ENCODE measurements around the gene PAX8.
A peak's percentile ranks its signal among the peaks of the same experiment; 100 is the strongest.

Gene PAX8

DNA sequence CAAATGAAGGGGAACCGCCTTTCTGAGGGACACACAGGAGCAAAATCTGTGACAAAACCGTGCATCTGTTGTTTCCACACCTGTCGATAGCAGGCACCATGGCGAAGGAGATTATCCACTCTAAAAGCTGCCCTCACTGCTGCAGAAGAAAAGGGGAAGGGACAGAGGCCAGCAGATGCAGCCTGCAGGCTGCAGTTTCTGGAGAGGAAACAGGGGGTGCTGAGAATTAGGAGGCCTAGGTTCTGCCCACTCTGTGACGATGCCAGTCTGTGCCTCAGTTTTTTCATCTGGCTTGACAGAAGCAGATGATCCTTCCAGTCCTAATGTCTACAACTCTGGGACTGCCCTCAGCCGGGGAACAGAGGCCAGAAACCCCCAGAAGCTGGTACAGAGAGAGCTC lies 17.7 kb downstream of the PAX8 start:
- H3K9me3 ChIP-seq (ENCODE audit: control insufficient read depth, low read length) = no peaks in the 10 kb centered on the region
- no peaks in the 10 kb centered on the region for H3K27me3 ChIP-seq (replicated peaks; ENCODE audit: control insufficient read depth, insufficient read depth, low read length)
- no peak overlapping the region for H3K4me3 ChIP-seq (ENCODE audit: low read length)
- no peak overlapping the region for H3K9ac ChIP-seq (ENCODE audit: low read length)
- no peak for DNase-seq (ENCODE audit: low read depth)
- peaks cover 7% of the 10 kb centered on the region for H3K36me3 ChIP-seq (ENCODE audit: control insufficient read depth, insufficient read depth, low read length, severe bottlenecking)
- H3K4me1 ChIP-seq (ENCODE audit: control insufficient read depth, insufficient read depth, low read length) = peaks cover 4% of the 10 kb centered on the region

DNA sequence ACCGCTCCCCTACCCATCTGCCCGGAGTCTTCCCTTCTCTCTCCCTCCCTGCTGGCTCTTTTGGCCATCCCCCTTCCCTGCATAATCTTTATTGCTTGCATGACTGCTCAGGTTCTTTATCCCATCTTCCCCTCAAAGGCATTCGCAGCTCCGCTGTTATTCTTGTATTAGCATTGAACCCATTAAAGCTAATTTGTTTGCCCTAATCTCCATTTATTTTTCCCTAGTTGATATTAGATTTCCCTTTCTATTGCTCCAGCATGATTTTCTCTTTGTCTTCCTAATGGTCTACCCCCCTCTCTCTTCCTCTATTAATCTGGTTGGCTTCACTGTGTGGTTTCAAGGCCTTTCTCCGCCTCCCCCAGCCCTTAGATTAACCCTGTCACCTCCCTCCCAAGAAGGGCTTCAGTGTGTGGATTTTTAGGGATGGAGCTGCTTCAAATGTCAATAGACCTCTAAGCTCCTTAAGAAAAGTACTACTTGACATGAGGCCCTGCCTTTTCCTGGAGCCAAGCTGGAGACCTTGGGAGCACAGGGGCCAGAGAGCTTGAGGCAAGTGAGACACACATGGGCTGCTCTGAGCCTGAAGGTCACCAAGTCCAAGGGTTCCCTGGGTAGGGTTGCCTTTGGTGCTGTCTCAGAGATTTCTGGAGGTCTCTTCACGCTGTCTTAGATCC lies 20.1 kb downstream of the PAX8 start:
- Histone ChIP-seq H3K36me3 (ENCODE audit: control insufficient read depth, insufficient read depth, low read length, severe bottlenecking) (no peaks in the 10 kb centered on the region), H3K4me3 (ENCODE audit: low read length) (no peak overlapping the region), H3K4me1 (ENCODE audit: control insufficient read depth, insufficient read depth, low read length) (peaks cover 4% of the 10 kb centered on the region), H3K27me3 (replicated peaks; ENCODE audit: control insufficient read depth, insufficient read depth, low read length) (no peaks in the 10 kb centered on the region), H3K9ac (ENCODE audit: low read length) (no peak overlapping the region), H3K9me3 (ENCODE audit: control insufficient read depth, low read length) (no peaks in the 10 kb centered on the region)
- DNase-seq (ENCODE audit: low read depth) = no peak

DNA sequence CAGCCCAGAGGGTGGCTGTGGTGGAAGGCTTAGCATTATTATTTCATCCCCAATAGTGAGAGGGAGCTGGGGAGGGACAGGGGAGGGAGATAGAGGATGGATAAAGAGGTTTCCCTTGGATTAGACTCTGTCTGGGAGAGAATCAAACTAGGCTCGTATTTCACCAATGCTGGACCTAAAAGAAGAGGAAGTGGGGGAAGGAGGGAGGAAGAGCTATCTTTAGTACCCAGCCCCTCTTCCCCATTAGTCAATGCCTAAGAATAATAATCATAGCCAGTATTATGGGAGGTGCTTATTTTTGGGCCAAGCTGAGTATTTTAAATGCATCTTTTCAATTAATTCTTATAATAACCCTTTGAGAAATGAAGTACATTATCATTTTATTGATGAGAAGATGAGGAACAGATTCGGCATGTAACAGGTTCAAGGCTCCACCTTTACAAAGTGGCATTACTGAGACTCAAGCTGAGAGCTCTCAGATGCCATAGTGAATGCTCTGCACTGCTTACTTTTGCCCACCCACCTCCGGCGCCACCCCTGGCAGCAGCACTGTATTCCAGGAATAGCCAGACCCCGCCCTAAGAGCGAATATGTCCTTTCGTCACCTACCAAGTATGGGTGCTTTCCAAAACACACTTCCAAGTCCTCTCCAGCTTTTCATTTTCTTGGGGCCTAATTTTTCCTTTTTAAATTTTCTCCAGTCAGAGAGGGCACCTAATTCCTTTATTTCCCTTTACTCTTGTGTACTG lies 21.0 kb downstream of the PAX8 start:
- H3K36me3 ChIP-seq (ENCODE audit: control insufficient read depth, insufficient read depth, low read length, severe bottlenecking) = no peaks in the 10 kb centered on the region
- H3K27me3 ChIP-seq (replicated peaks; ENCODE audit: control insufficient read depth, insufficient read depth, low read length) = no peaks in the 10 kb centered on the region
- no peaks in the 10 kb centered on the region for H3K4me1 ChIP-seq (ENCODE audit: control insufficient read depth, insufficient read depth, low read length)
- no peaks in the 10 kb centered on the region for H3K9me3 ChIP-seq (ENCODE audit: control insufficient read depth, low read length)
- H3K4me3 ChIP-seq (ENCODE audit: low read length) = no peak overlapping the region
- no peak for DNase-seq (ENCODE audit: low read depth)
- H3K9ac ChIP-seq (ENCODE audit: low read length) = no peak overlapping the region

DNA sequence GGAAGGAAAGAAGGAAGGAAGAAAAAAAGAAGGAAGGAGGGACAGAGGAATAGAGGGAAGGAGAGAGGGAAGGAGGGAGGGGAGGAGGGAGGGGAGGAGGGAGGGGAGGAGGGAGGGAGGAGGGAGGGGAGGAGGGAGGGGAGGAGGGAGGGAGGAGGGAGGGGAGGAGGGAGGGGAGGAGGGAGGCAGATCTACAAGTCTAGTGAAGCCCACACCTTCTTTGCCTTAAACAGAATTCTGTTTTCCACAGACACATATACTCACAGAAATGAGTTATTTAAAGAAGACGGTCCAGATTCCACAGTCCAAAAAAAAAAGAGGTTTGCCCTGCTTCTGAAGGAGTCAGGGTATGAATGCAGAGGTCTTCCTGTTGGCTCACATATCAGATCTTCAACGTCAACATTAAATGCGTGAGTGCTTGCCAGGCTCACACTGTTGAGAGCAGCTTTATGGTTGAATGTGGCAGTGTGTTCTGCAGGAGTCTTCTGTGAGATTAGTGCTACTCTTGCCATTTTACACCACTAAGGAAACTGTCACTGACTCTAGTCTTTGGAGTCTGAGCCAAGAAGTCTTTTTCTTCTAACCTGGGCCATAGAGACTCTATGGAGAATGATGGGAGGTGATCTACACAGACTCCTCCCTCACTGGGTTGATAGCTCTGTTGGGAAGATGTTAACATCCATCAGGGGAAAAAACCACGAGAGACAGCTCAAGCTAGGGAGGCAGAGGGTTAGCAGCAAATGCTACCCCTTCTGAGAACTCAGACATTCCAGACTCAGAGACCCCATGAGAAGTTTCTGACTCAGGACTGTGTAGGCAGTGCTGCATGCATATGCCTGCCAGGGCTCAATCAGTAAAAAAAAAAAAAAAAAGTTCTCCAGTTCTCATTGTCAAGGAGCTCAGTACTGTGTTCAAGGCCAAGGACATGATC lies 23.3 kb downstream of the PAX8 start:
- Histone ChIP-seq H3K4me3 (ENCODE audit: low read length) (no peak overlapping the region), H3K9me3 (ENCODE audit: control insufficient read depth, low read length) (no peaks in the 10 kb centered on the region), H3K4me1 (ENCODE audit: control insufficient read depth, insufficient read depth, low read length) (peaks cover 5% of the 10 kb centered on the region), H3K36me3 (ENCODE audit: control insufficient read depth, insufficient read depth, low read length, severe bottlenecking) (no peaks in the 10 kb centered on the region), H3K27me3 (replicated peaks; ENCODE audit: control insufficient read depth, insufficient read depth, low read length) (no peaks in the 10 kb centered on the region), H3K9ac (ENCODE audit: low read length) (no peak overlapping the region)
- DNase-seq (ENCODE audit: low read depth) = no peak

DNA sequence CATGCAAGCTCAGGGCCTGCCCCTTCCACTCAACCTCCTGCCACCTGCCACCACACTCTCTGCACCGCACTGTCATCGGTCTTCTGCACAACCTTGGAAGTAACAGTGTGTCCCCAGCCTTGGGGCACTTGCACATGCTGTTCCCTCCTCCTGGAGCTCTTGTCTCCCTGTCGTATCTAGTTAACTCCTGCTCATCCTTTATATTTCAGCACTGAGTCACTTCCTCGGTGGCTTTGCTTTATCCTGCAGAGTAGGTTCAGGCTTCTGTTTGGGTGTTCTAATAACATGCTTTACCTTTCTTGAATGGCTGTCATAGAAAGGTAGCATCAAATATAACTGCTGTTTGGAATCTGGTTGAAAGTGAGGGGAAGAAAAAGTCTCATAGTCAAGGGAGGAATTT lies 25.3 kb downstream of the PAX8 start:
- H3K27me3 ChIP-seq (replicated peaks; ENCODE audit: control insufficient read depth, insufficient read depth, low read length) = no peaks in the 10 kb centered on the region
- DNase-seq (ENCODE audit: low read depth) = no peak
- no peak overlapping the region for H3K4me3 ChIP-seq (ENCODE audit: low read length)
- no peaks in the 10 kb centered on the region for H3K9me3 ChIP-seq (ENCODE audit: control insufficient read depth, low read length)
- no peaks in the 10 kb centered on the region for H3K36me3 ChIP-seq (ENCODE audit: control insufficient read depth, insufficient read depth, low read length, severe bottlenecking)
- H3K4me1 ChIP-seq (ENCODE audit: control insufficient read depth, insufficient read depth, low read length) = peaks cover 9% of the 10 kb centered on the region
- H3K9ac ChIP-seq (ENCODE audit: low read length) = no peak overlapping the region

DNA sequence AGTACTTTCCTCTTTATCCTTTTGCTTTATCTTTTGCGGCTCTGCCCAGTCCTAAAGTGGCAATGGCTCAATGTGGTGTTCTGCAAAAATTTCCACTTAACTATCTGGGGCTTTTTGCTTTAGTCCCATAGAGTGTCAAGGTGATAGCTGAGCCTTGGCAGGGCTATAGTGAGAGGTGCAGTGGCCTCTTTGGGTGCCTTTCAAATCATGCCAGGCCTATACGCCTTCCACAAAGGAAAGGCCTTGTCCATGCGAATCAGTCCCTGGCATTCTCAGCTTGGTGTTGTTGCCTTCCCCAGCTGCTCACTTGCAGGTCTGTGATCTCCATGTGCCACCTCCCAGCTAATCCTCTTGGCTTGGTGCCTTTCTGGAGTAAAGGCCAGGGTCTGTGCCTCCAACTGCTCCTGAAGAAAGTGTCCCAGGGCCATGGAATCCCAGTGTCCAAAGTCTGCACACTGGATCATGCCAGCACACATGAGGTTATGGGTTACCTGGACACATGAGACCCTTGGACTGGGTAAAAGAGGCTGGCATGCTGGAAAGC lies 26.6 kb downstream of the PAX8 start:
- H3K9me3 ChIP-seq (ENCODE audit: control insufficient read depth, low read length) = no peaks in the 10 kb centered on the region
- no peak for DNase-seq (ENCODE audit: low read depth)
- no peaks in the 10 kb centered on the region for H3K36me3 ChIP-seq (ENCODE audit: control insufficient read depth, insufficient read depth, low read length, severe bottlenecking)
- no peak overlapping the region for H3K9ac ChIP-seq (ENCODE audit: low read length)
- no peak overlapping the region for H3K4me3 ChIP-seq (ENCODE audit: low read length)
- no peaks in the 10 kb centered on the region for H3K27me3 ChIP-seq (replicated peaks; ENCODE audit: control insufficient read depth, insufficient read depth, low read length)
- peaks cover 9% of the 10 kb centered on the region for H3K4me1 ChIP-seq (ENCODE audit: control insufficient read depth, insufficient read depth, low read length)

DNA sequence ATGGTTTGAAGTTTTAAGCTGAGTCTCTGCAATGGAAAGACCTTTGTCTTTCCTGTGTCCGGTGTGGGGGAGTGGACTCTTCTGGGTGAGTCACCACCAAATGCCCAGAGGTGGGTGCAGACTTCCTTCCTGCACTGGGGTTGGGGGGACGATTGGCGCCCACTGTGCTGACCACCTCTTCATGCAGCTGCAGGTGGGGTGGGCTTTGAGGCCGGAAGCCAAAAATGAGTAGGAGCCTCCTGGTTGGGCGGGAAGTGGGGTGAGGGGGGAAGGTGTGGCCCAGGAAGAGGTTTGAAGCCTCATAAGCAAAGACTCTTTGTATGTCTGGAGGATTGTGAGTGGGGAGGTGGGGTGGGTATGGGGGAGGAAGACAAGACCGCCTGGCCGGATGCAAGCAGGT lies 27.6 kb downstream of the PAX8 start:
- no peaks in the 10 kb centered on the region for H3K36me3 ChIP-seq (ENCODE audit: control insufficient read depth, insufficient read depth, low read length, severe bottlenecking)
- H3K27me3 ChIP-seq (replicated peaks; ENCODE audit: control insufficient read depth, insufficient read depth, low read length) = no peaks in the 10 kb centered on the region
- peaks cover 9% of the 10 kb centered on the region for H3K4me1 ChIP-seq (ENCODE audit: control insufficient read depth, insufficient read depth, low read length)
- no peaks in the 10 kb centered on the region for H3K9me3 ChIP-seq (ENCODE audit: control insufficient read depth, low read length)
- no peak overlapping the region for H3K4me3 ChIP-seq (ENCODE audit: low read length)
- DNase-seq (ENCODE audit: low read depth) = no peak
- no peak overlapping the region for H3K9ac ChIP-seq (ENCODE audit: low read length)

DNA sequence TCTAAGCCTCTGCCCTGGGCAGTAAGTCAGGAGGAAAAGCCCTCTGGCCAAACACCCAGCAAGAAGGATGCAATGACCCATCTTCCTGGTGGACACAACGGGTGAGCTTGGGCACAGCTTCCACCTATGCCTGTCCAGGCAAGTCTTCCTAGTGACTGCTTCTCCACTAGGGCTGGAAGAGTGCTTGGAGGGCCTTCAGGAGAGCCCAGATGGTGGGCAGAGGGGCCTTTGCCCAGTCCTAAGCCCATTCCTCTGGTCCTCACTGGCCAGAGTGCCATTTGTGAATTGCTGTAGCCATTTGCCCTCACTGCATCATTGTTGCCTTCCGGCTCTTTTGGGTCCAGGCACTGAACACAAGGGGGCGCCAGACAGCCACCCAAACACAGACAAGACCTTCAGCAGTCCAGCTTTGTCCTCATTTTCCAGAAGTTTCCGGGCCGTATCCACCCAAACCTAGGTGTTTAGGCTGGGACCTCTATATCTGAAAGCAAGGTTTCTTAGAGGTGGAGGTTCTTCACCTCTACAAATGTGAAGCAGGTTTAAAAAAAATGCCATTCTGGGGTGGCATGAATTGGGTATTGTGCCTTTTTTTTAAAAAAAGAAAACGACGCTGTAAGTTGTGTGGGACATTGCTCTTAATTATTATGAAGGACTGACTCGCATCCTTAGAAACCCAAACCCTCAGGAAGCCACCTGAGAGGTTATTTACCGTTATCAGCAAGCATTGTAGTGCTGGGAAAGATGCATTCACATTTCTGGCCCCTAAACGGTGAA lies 29.5 kb downstream of the PAX8 start:
- Histone ChIP-seq H3K4me1 (ENCODE audit: control insufficient read depth, insufficient read depth, low read length) (peaks cover 15% of the 10 kb centered on the region), H3K27me3 (replicated peaks; ENCODE audit: control insufficient read depth, insufficient read depth, low read length) (no peaks in the 10 kb centered on the region), H3K36me3 (ENCODE audit: control insufficient read depth, insufficient read depth, low read length, severe bottlenecking) (no peaks in the 10 kb centered on the region), H3K4me3 (ENCODE audit: low read length) (no peak overlapping the region), H3K9ac (ENCODE audit: low read length) (peak overlapping the region; percentile 47), H3K9me3 (ENCODE audit: control insufficient read depth, low read length) (no peaks in the 10 kb centered on the region)
- DNase-seq (ENCODE audit: low read depth) = peak; percentile 89

DNA sequence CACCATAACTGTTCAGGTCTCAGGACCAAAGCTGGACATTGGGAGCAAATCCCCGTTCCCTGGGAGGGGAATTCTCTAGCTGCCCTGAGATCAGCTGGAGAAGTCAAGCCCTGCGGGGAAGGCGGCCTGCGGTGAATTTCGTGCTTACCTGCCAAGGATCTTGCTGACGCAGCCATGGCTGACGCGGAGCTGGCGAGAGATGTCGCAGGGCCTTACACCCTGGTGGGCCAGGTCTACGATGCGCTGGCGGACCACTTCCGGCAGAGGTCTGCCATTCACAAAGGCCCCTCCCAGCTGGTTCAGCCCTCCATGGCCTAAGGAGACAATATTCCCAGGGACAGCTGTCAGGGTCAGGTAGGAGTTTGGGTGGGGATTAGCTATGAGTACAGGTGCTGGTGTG lies 32.1 kb downstream of the PAX8 start:
- peaks cover 12% of the 10 kb centered on the region for H3K4me1 ChIP-seq (ENCODE audit: control insufficient read depth, insufficient read depth, low read length)
- H3K9ac ChIP-seq (ENCODE audit: low read length) = no peak overlapping the region
- DNase-seq (ENCODE audit: low read depth) = no peak
- no peaks in the 10 kb centered on the region for H3K36me3 ChIP-seq (ENCODE audit: control insufficient read depth, insufficient read depth, low read length, severe bottlenecking)
- no peaks in the 10 kb centered on the region for H3K9me3 ChIP-seq (ENCODE audit: control insufficient read depth, low read length)
- H3K4me3 ChIP-seq (ENCODE audit: low read length) = no peak overlapping the region
- no peaks in the 10 kb centered on the region for H3K27me3 ChIP-seq (replicated peaks; ENCODE audit: control insufficient read depth, insufficient read depth, low read length)

DNA sequence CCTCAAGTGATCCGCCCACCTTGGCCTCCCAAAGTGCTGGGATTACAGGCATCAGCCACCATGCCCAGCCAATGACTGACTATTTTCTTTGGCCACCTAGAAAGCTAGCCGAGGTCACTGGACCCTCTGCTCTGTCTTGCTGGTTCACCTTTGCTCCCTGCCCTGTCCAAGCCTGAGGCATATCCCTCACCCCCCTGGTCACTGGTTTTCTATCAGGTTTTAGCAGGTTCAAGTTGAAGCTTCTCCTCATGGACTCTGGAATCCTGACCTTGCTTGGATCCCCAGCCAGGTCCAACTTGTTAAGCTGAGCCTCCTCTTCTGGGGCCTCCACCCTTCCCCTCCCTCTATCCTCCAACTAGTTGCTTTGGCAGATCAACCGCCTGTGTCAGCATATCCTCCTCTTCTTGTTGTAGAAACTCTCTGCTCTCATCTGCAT lies 33.4 kb downstream of the PAX8 start:
- Histone ChIP-seq H3K9ac (ENCODE audit: low read length) (peak overlapping the region; percentile 36), H3K27me3 (replicated peaks; ENCODE audit: control insufficient read depth, insufficient read depth, low read length) (no peaks in the 10 kb centered on the region), H3K4me3 (ENCODE audit: low read length) (no peak overlapping the region)

More for the DNA sequence above, 33.4 kb downstream of the PAX8 start:
- H3K9me3 ChIP-seq (ENCODE audit: control insufficient read depth, low read length) = no peaks in the 10 kb centered on the region
- H3K4me1 ChIP-seq (ENCODE audit: control insufficient read depth, insufficient read depth, low read length) = peaks cover 25% of the 10 kb centered on the region
- no peak for DNase-seq (ENCODE audit: low read depth)
- no peaks in the 10 kb centered on the region for H3K36me3 ChIP-seq (ENCODE audit: control insufficient read depth, insufficient read depth, low read length, severe bottlenecking)
